Bronchial epithelial cell (primary cell): ENCODE measurements around the gene DRD4. TPM values are rescaled to one million over a fixed set of nuclear protein-coding genes. Genes with fewer than 3 reads are reported as not detected.

Experiments used
- DNase-seq: peaks from one replicate; pipeline ENCODE4 v3.0.0-alpha.2; 2010; ENCODE audit warnings: low read depth
- FAIRE-seq: peaks from 2 replicates; lab custom pipeline; 2011; peaks lifted over from hg19 to GRCh38; lab: Jason Lieb, UNC
- H3K27me3 ChIP-seq: 2 replicates; pipeline ENCODE4 v1.5.1; 2011; ENCODE audit warnings: low read length; ENCODE audit not compliant: control insufficient read depth, insufficient read depth
- H3K36me3 ChIP-seq: 2 replicates; pipeline ENCODE4 v1.5.1; 2011; ENCODE audit warnings: low read length; ENCODE audit not compliant: control insufficient read depth, insufficient read depth
- H3K4me3 ChIP-seq: 2 replicates; pipeline ENCODE4 v1.5.1; 2011; ENCODE audit warnings: mild to moderate bottlenecking, low read depth, low read length, control low read depth
- CTCF ChIP-seq: IDR thresholded peaks from 2 replicates; pipeline ENCODE4 v1.5.1; 2011; ENCODE audit warnings: mild to moderate bottlenecking, moderate library complexity, low read length, control low read depth, inconsistent platforms; ENCODE audit not compliant: insufficient read depth, severe bottlenecking
- total RNA-seq: library from RNA; depleted of rRNA; stranded (reverse); fragments of >200 nt; gene quantifications from 2 replicates; pipeline ENCODE4 v1.2.1, GENCODE V29; 2014

Gene DRD4
- total RNA-seq, 1 donor from 2014 or later = not detected

DNA sequence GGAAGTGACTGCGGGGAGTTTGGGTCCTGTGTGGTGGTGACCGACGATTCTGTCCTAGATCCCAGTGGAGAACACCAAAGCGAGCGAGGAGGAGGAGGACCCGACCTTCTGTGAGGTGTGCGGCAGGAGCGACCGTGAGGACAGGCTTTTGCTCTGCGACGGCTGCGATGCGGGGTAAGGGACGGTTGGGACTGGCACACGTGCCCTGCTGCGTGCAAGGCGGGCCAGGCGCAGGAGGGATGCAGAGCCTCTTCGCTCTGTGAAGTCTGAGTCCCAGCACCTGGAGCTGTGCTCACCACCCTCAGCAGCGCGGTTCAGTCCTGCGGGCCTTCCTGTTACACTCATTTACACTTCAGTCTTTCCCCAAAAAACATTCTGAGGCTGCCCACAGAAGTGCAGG is 44.6 kb upstream of the DRD4 start:
- Histone ChIP-seq H3K36me3 (peaks cover 46% of the 10 kb centered on the region), H3K27me3 (no peaks in the 10 kb centered on the region), H3K4me3 (no peak overlapping the region)
- no peak for DNase-seq
- no peak for FAIRE-seq
- no peak for TF ChIP-seq CTCF

- DNase-seq = no peak
- no peak for TF ChIP-seq CTCF
- Histone ChIP-seq H3K4me3 (no peak overlapping the region), H3K27me3 (no peaks in the 10 kb centered on the region), H3K36me3 (peaks cover 46% of the 10 kb centered on the region)
- no peak for FAIRE-seq
These were observed 44.2 kb upstream of the DRD4 start for GRCh38 chr11:592918-593317.

DNA sequence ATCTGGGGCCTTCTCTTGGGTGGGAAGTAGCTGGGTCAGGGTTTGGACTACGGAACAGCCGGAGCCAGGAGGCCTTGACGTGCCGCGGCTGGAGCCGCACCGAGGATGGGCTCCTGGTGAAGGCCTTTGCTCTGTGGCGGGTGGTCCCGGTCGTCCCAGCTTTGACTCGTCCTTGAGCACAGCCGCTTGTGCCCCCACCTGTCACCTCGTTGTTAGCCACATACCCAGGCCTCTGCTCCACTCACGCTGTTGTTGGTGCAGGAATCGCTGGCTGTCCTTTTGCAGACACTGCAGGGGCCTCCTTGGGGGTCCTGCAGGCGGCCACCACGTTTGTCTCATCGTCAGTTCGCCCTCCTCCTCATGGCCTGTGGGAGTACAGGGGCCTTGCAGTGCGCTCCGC is 43.7 kb upstream of the DRD4 start:
- DNase-seq (no peak), FAIRE-seq (no peak)
- no peak for TF ChIP-seq CTCF
- Histone ChIP-seq H3K27me3 (no peaks in the 10 kb centered on the region), H3K36me3 (peaks cover 50% of the 10 kb centered on the region), H3K4me3 (no peak overlapping the region)

DNA sequence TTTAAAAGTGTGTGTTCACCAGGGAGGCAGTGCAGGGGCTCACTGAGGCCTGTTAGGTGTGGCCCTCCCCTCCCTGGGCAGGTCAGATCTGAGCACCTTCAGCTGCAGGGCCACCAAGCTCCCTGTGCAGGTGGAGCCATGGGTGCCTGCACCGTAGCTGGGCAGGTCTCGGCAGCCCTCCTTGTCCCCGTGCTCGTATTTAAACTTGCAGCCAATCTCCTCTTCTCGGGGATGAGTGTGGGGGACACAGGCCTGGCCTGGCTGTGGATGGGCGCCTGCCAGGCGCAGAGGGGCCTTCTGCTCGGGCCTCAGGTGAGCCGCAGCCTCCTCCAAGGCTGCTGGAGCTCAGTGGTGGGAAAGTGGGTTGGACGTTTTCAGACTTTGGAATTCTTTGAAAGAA is 41.7 kb upstream of the DRD4 start:
- DNase-seq (no peak), FAIRE-seq (no peak)
- TF ChIP-seq CTCF = no peak
- no peak overlapping the region for H3K4me3 ChIP-seq
- H3K36me3 ChIP-seq = peaks cover 46% of the 10 kb centered on the region
- no peaks in the 10 kb centered on the region for H3K27me3 ChIP-seq

DNA sequence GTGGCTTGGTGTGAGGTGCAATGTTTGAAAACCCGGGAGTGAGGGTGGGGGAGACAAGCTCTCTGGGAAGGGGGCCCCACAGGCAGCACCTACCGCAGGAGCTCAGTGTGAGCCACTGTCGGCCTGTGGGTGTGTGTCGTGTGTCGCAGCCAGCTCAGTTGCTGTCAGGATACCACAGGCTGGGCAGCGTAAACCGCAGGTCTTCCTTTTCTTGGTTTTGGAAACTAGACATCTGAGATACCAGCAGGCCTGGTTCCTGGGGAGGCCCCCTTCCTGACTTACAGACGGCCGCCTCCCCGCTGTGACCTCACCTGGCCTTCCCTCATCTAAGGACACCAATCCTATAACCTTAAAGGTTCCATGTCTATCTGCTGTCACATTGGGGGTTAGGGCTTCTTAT is 40.7 kb upstream of the DRD4 start:
- TF ChIP-seq CTCF = no peak
- FAIRE-seq (no peak), DNase-seq (no peak)
- H3K36me3 ChIP-seq = peaks cover 45% of the 10 kb centered on the region
- H3K27me3 ChIP-seq = no peaks in the 10 kb centered on the region
- no peak overlapping the region for H3K4me3 ChIP-seq

DNA sequence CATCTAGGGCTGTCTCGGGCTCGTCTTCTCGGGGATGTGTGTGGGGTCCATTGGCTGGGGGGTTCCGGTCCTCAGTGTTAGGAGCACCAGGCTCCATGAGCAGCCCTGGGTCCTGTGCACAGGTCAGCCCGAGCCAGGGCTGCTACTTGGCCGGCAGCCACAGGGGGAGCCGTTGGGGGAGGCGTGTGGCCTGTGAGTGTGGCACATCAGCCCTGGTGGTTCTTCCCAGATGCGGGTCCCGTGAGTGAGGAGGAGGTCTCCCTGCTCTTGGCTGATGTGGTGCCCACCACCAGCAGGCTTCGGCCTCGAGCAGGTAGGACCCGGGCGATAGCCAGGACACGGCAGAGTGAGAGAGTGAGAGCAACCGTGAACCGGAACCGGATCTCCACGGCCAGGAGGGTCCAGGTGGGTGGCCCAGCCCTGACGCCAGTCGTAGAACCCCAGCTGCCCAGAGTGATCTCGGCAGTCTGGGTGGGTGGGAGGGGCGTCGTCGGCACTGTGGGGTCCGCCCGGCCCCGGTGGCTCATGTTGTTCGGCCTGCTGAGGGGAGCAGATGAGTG is 39.8 kb upstream of the DRD4 start:
- H3K27me3 ChIP-seq = no peaks in the 10 kb centered on the region
- DNase-seq (no peak), FAIRE-seq (no peak)
- no peak for TF ChIP-seq CTCF
- peaks cover 53% of the 10 kb centered on the region for H3K36me3 ChIP-seq
- H3K4me3 ChIP-seq = no peak overlapping the region
